ENCODE data around the gene GPR55.
"Not testable (repeated sequence)": the region's sequence is repeated elsewhere in the genome, so short reads cannot be mapped to it uniquely, and the experiment has no call there.

The GPR55 gene

GRCh38 chr2:230950874-230951339 lies 25.9 kb upstream of the GPR55 start:
- DNase-seq: no peak

GRCh38 chr2:230949966-230950873 lies 25.2 kb upstream of the GPR55 start:
- no peak for DNase-seq

- no peak for DNase-seq
Measured at GRCh38 chr2:230947908-230948365, 22.9 kb upstream of the GPR55 start.

GRCh38 chr2:230947235-230947576 lies 22.2 kb upstream of the GPR55 start:
- no peak for DNase-seq

GRCh38 chr2:230946429-230947234 lies 21.6 kb upstream of the GPR55 start:
- no peak for DNase-seq

- DNase-seq: no peak
Measured at GRCh38 chr2:230944757-230945372, 19.8 kb upstream of the GPR55 start.

- DNase-seq: no peak
Measured at GRCh38 chr2:230944123-230944653, 19.1 kb upstream of the GPR55 start.

- no peak for DNase-seq
Measured at GRCh38 chr2:230942920-230943896, 18.2 kb upstream of the GPR55 start.

- DNase-seq: no peak
Measured at GRCh38 chr2:230942371-230942770, 17.3 kb upstream of the GPR55 start.

GRCh38 chr2:230941202-230942180 lies 16.4 kb upstream of the GPR55 start:
- no peak for DNase-seq

- no peak for DNase-seq
Measured at GRCh38 chr2:230940471-230940815, 15.4 kb upstream of the GPR55 start.

- no peak for DNase-seq
Measured at GRCh38 chr2:230939691-230940470, 14.8 kb upstream of the GPR55 start.

GRCh38 chr2:230939066-230939591 lies 14.1 kb upstream of the GPR55 start:
- no peak for DNase-seq

- DNase-seq: no peak
Measured at GRCh38 chr2:230938516-230939065, 13.5 kb upstream of the GPR55 start.

GRCh38 chr2:230938098-230938497 lies 13.1 kb upstream of the GPR55 start:
- DNase-seq: no peak

- DNase-seq: no peak
Measured at GRCh38 chr2:230937362-230937761, 12.3 kb upstream of the GPR55 start.

GRCh38 chr2:230936243-230936642 lies 11.2 kb upstream of the GPR55 start:
- DNase-seq: not testable (repeated sequence)

GRCh38 chr2:230935130-230935430 lies 10.0 kb upstream of the GPR55 start:
- DNase-seq: no peak
